ENCODE data around the gene RBMS3.

RBMS3 gene

GRCh38 chr3:29332195-29332637 lies 51.3 kb downstream of the RBMS3 start:
- in situ Hi-C loops (cut with MboI; ENCODE audit: low sequenced_read_pairs, unreplicated experiment): no loop called here
- TF ChIP-seq CTCF (IDR thresholded peaks at IDR 0.05; ENCODE audit: borderline replicate concordance, control extremely low read depth, extremely low read depth, insufficient read depth, missing control alignments): no peak
- no peak for DNase-seq (ENCODE audit: low spot score)

- no peak for TF ChIP-seq CTCF (IDR thresholded peaks at IDR 0.05; ENCODE audit: borderline replicate concordance, control extremely low read depth, extremely low read depth, insufficient read depth, missing control alignments)
- in situ Hi-C loops (cut with MboI; ENCODE audit: low sequenced_read_pairs, unreplicated experiment): no loop called here
- DNase-seq (ENCODE audit: low spot score): no peak
Observed at GRCh38 chr3:29333576-29333975, 52.7 kb downstream of the RBMS3 start.

- in situ Hi-C loops (cut with MboI; ENCODE audit: low sequenced_read_pairs, unreplicated experiment): no loop called here
- no peak for TF ChIP-seq CTCF (IDR thresholded peaks at IDR 0.05; ENCODE audit: borderline replicate concordance, control extremely low read depth, extremely low read depth, insufficient read depth, missing control alignments)
- DNase-seq (ENCODE audit: low spot score): no peak
Observed at GRCh38 chr3:29334706-29335105, 53.8 kb downstream of the RBMS3 start.

GRCh38 chr3:29335438-29335837 lies 54.6 kb downstream of the RBMS3 start:
- DNase-seq (ENCODE audit: low spot score): no peak
- in situ Hi-C loops (cut with MboI; ENCODE audit: low sequenced_read_pairs, unreplicated experiment): no loop called here
- TF ChIP-seq CTCF (IDR thresholded peaks at IDR 0.05; ENCODE audit: borderline replicate concordance, control extremely low read depth, extremely low read depth, insufficient read depth, missing control alignments): no peak

GRCh38 chr3:29335943-29336342 lies 55.1 kb downstream of the RBMS3 start:
- in situ Hi-C loops (cut with MboI; ENCODE audit: low sequenced_read_pairs, unreplicated experiment): no loop called here
- DNase-seq (ENCODE audit: low spot score): no peak
- no peak for TF ChIP-seq CTCF (IDR thresholded peaks at IDR 0.05; ENCODE audit: borderline replicate concordance, control extremely low read depth, extremely low read depth, insufficient read depth, missing control alignments)

- no peak for TF ChIP-seq CTCF (IDR thresholded peaks at IDR 0.05; ENCODE audit: borderline replicate concordance, control extremely low read depth, extremely low read depth, insufficient read depth, missing control alignments)
- in situ Hi-C loops (cut with MboI; ENCODE audit: low sequenced_read_pairs, unreplicated experiment): no loop called here
- DNase-seq (ENCODE audit: low spot score): no peak
Observed at GRCh38 chr3:29337565-29337964, 56.7 kb downstream of the RBMS3 start.

- in situ Hi-C loops (cut with MboI; ENCODE audit: low sequenced_read_pairs, unreplicated experiment): no loop called here
- TF ChIP-seq CTCF (IDR thresholded peaks at IDR 0.05; ENCODE audit: borderline replicate concordance, control extremely low read depth, extremely low read depth, insufficient read depth, missing control alignments): no peak
- no peak for DNase-seq (ENCODE audit: low spot score)
Observed at GRCh38 chr3:29338377-29338776, 57.5 kb downstream of the RBMS3 start.
